ENCODE data around the gene CELA3A. TPM values are rescaled to one million over a fixed set of nuclear protein-coding genes. Genes with fewer than 3 reads are reported as not detected.

Gene CELA3A
- total RNA-seq, 1 donor from 2014 or later = not detected

- no peaks in the 10 kb centered on the region for H3K9me3 Mint-ChIP-seq (ENCODE audit: unreplicated experiment)
- TF ChIP-seq EZH2 (IDR thresholded peaks at IDR 0.05; ENCODE audit: insufficient read depth, low read length) (no peak), CTCF (IDR thresholded peaks at IDR 0.05; ENCODE audit: insufficient read depth, low read depth, low read length) (no peak)
- FAIRE-seq (no peak), DNase-seq (ENCODE audit: low read depth) (no peak)
- no peaks in the 10 kb centered on the region for H3K27me3 Mint-ChIP-seq (ENCODE audit: low read depth, unreplicated experiment)
- no peak overlapping the region for H2AFZ ChIP-seq (ENCODE audit: low read depth, low read length)
- peaks cover 16% of the 10 kb centered on the region for H3K4me1 ChIP-seq (ENCODE audit: insufficient read depth, low read length)
- peaks cover 14% of the 10 kb centered on the region for H3K36me3 ChIP-seq (ENCODE audit: insufficient read depth, low read length)
- peak overlapping the region; percentile 92 for H3K4me3 Mint-ChIP-seq (ENCODE audit: unreplicated experiment)
- peak overlapping the region; percentile 94 for H3K27ac Mint-ChIP-seq (ENCODE audit: unreplicated experiment)
- peaks cover 57% of the 10 kb centered on the region for H4K20me1 ChIP-seq (ENCODE audit: insufficient read depth, low read length)
- peaks cover 63% of the 10 kb centered on the region for H3K79me2 ChIP-seq (ENCODE audit: insufficient read depth, low read length)
- H3K9me3 ChIP-seq (ENCODE audit: insufficient read depth, low read depth, low read length) = no peaks in the 10 kb centered on the region
- H3K9ac ChIP-seq (ENCODE audit: low read length) = peak overlapping the region; percentile 95
- peak overlapping the region; percentile 91 for H3K4me2 ChIP-seq (ENCODE audit: low read length)
- H3K27ac ChIP-seq (ENCODE audit: low read depth, low read length) = peak overlapping the region; percentile 89
- H3K36me3 Mint-ChIP-seq (ENCODE audit: low read depth, unreplicated experiment) = peaks cover 4% of the 10 kb centered on the region
- peaks cover 19% of the 10 kb centered on the region for H3K4me1 Mint-ChIP-seq (ENCODE audit: low read depth, unreplicated experiment)
- peak overlapping the region; percentile 88 for H3K4me3 ChIP-seq (ENCODE audit: insufficient read depth, low read depth, low read length)
- no peaks in the 10 kb centered on the region for H3K27me3 ChIP-seq (ENCODE audit: insufficient read depth, low read length)
These were observed 52.7 kb downstream of the CELA3A start for GRCh38 chr1:22053861-22054770.

- Histone ChIP-seq H2AFZ (ENCODE audit: low read depth, low read length) (no peak overlapping the region), H3K4me3 (ENCODE audit: insufficient read depth, low read depth, low read length) (no peak overlapping the region), H3K27me3 (ENCODE audit: insufficient read depth, low read length) (no peaks in the 10 kb centered on the region), H3K9ac (ENCODE audit: low read length) (no peak overlapping the region), H3K4me1 (ENCODE audit: insufficient read depth, low read length) (peaks cover 16% of the 10 kb centered on the region), H3K4me2 (ENCODE audit: low read length) (peak overlapping the region; percentile 53), H3K9me3 (ENCODE audit: insufficient read depth, low read depth, low read length) (no peaks in the 10 kb centered on the region), H4K20me1 (ENCODE audit: insufficient read depth, low read length) (peaks cover 70% of the 10 kb centered on the region), H3K36me3 (ENCODE audit: insufficient read depth, low read length) (peaks cover 14% of the 10 kb centered on the region), H3K79me2 (ENCODE audit: insufficient read depth, low read length) (peaks cover 77% of the 10 kb centered on the region), H3K27ac (ENCODE audit: low read depth, low read length) (no peak overlapping the region)
- TF ChIP-seq EZH2 (IDR thresholded peaks at IDR 0.05; ENCODE audit: insufficient read depth, low read length) = no peak
- TF ChIP-seq CTCF (IDR thresholded peaks at IDR 0.05; ENCODE audit: insufficient read depth, low read depth, low read length) = no peak
- DNase-seq (ENCODE audit: low read depth) (no peak), FAIRE-seq (no peak)
- peaks cover 4% of the 10 kb centered on the region for H3K36me3 Mint-ChIP-seq (ENCODE audit: low read depth, unreplicated experiment)
- H3K9me3 Mint-ChIP-seq (ENCODE audit: unreplicated experiment) = no peaks in the 10 kb centered on the region
- no peaks in the 10 kb centered on the region for H3K27me3 Mint-ChIP-seq (ENCODE audit: low read depth, unreplicated experiment)
- H3K4me3 Mint-ChIP-seq (ENCODE audit: unreplicated experiment) = peak overlapping the region; percentile 79
- H3K27ac Mint-ChIP-seq (ENCODE audit: unreplicated experiment) = peak overlapping the region; percentile 58
- peaks cover 21% of the 10 kb centered on the region for H3K4me1 Mint-ChIP-seq (ENCODE audit: low read depth, unreplicated experiment)
These were observed 54.0 kb downstream of the CELA3A start for GRCh38 chr1:22055463-22055862.

- Mint-ChIP-seq H3K4me3 (ENCODE audit: unreplicated experiment) (peak overlapping the region; percentile 79), H3K27ac (ENCODE audit: unreplicated experiment) (peak overlapping the region; percentile 51), H3K9me3 (ENCODE audit: unreplicated experiment) (no peaks in the 10 kb centered on the region), H3K27me3 (ENCODE audit: low read depth, unreplicated experiment) (no peaks in the 10 kb centered on the region), H3K36me3 (ENCODE audit: low read depth, unreplicated experiment) (peaks cover 4% of the 10 kb centered on the region), H3K4me1 (ENCODE audit: low read depth, unreplicated experiment) (peaks cover 23% of the 10 kb centered on the region)
- no peak for FAIRE-seq
- no peak overlapping the region for H2AFZ ChIP-seq (ENCODE audit: low read depth, low read length)
- TF ChIP-seq EZH2 (IDR thresholded peaks at IDR 0.05; ENCODE audit: insufficient read depth, low read length) (no peak), CTCF (IDR thresholded peaks at IDR 0.05; ENCODE audit: insufficient read depth, low read depth, low read length) (no peak)
- peaks cover 16% of the 10 kb centered on the region for H3K4me1 ChIP-seq (ENCODE audit: insufficient read depth, low read length)
- H3K9me3 ChIP-seq (ENCODE audit: insufficient read depth, low read depth, low read length) = no peaks in the 10 kb centered on the region
- peak overlapping the region; percentile 53 for H3K4me2 ChIP-seq (ENCODE audit: low read length)
- DNase-seq (ENCODE audit: low read depth) = no peak
- H3K27ac ChIP-seq (ENCODE audit: low read depth, low read length) = no peak overlapping the region
- H3K79me2 ChIP-seq (ENCODE audit: insufficient read depth, low read length) = peaks cover 83% of the 10 kb centered on the region
- H3K9ac ChIP-seq (ENCODE audit: low read length) = no peak overlapping the region
- H4K20me1 ChIP-seq (ENCODE audit: insufficient read depth, low read length) = peaks cover 76% of the 10 kb centered on the region
- H3K36me3 ChIP-seq (ENCODE audit: insufficient read depth, low read length) = peaks cover 14% of the 10 kb centered on the region
- no peak overlapping the region for H3K4me3 ChIP-seq (ENCODE audit: insufficient read depth, low read depth, low read length)
- no peaks in the 10 kb centered on the region for H3K27me3 ChIP-seq (ENCODE audit: insufficient read depth, low read length)
These were observed 54.6 kb downstream of the CELA3A start for GRCh38 chr1:22056043-22056442.

All from astrocyte (in vitro differentiated cells and primary cell).